Breast epithelium (tissue), 4 donors: ENCODE measurements around the gene DEGS1. TPM values are rescaled to one million over a fixed set of nuclear protein-coding genes. Genes with fewer than 3 reads are reported as not detected.

Experiments
- DNase-seq, 2 donors: peaks; one replicate each; pipeline ENCODE4 v3.0.0-alpha.2; 2019; ENCODE audit warnings: low spot score in 2 of 2
- H3K27ac ChIP-seq, 2 donors: fragments of 200-600 bp; sonication (generic) in 1 of 2; one replicate each; pipeline ENCODE4 v1.5.1; 2016 to 2019; ENCODE audit warnings: mild to moderate bottlenecking in 1 of 2
- H3K27me3 ChIP-seq, 2 donors: fragments of 200-600 bp; sonication (generic) in 1 of 2; one replicate each; pipeline versions ENCODE4 v1.5.1 to v1.6.0; 2017 to 2019; ENCODE audit warnings: control low read depth in 1 of 2, mild to moderate bottlenecking in 1 of 2
- H3K36me3 ChIP-seq: fragments of 200-600 bp; one replicate; pipeline ENCODE4 v1.5.1; 2019
- H3K4me1 ChIP-seq, 2 donors: fragments of 200-600 bp; sonication (generic); one replicate each; pipeline ENCODE4 v1.5.1; 2016 to 2019; ENCODE audit warnings: control low read depth in 1 of 2
- H3K4me3 ChIP-seq, 3 donors: fragments of 200-600 bp; sonication (generic); 1 replicate in 2 of 3; 2 replicates in 1 of 3; pipeline ENCODE4 v1.5.1; 2016 to 2019; ENCODE audit warnings: mild to moderate bottlenecking in 3 of 3, moderate library complexity in 2 of 3
- H3K9me3 ChIP-seq, 2 donors: fragments of 200-600 bp; sonication (generic) in 1 of 2; one replicate each; pipeline ENCODE4 v1.5.1; 2016 to 2019; ENCODE audit warnings: control low read depth in 1 of 2
- CTCF ChIP-seq, 3 donors: fragments of 450-650 bp; IDR thresholded peaks; one replicate each; pipeline ENCODE4 v1.5.1; 2016 to 2017; ENCODE audit warnings: antibody characterized with exemption in 3 of 3, mild to moderate bottlenecking in 3 of 3, moderate library complexity in 3 of 3
- POLR2A ChIP-seq: fragments of 450-650 bp; IDR thresholded peaks from one replicate; pipeline ENCODE4 v1.6.1; 2016; ENCODE audit warnings: antibody characterized with exemption, mild to moderate bottlenecking, moderate library complexity
- POLR2AphosphoS5 ChIP-seq, 3 donors: sonication (generic); formaldehyde crosslinking; IDR thresholded peaks; one replicate each; pipeline ENCODE4 v1.6.1; 2017; ENCODE audit warnings: antibody characterized with exemption in 3 of 3
- intact Hi-C: fragments of 100-400 bp; cut with DNase I; formaldehyde crosslinking; loops from one replicate; pipeline ENCODE4 v1.15.1; 2023; ENCODE audit warnings: low total_unique reads
- total RNA-seq, 3 donors: library from RNA; depleted of rRNA; stranded (reverse); fragments of >200 nt; gene quantifications; one replicate each; pipeline ENCODE4 v1.1.0, GENCODE V29; 2016

Gene DEGS1
- total RNA-seq, 3 donors from 2014 or later: 74.9 to 84.4 (median 81.0) TPM

GRCh38 chr1:224172229-224172628, 10.8 kb upstream of the DEGS1 start:
- Histone ChIP-seq H3K27ac (no peak overlapping the region), H3K27me3 (no peaks in the 10 kb centered on the region), H3K36me3 (no peaks in the 10 kb centered on the region), H3K4me3 (no peak overlapping the region), H3K4me1 (no peaks in the 10 kb centered on the region), H3K9me3 (no peaks in the 10 kb centered on the region)
- DNase-seq: no peak
- no peak for TF ChIP-seq POLR2AphosphoS5 (IDR thresholded peaks at IDR 0.05)
- TF ChIP-seq CTCF (IDR thresholded peaks at IDR 0.05): no peak
- TF ChIP-seq POLR2A: no peak
- intact Hi-C loops: no loop called here

- Histone ChIP-seq H3K36me3 (no peaks in the 10 kb centered on the region), H3K4me1 (no peaks in the 10 kb centered on the region), H3K9me3 (no peaks in the 10 kb centered on the region), H3K27ac (no peak overlapping the region), H3K4me3 (no peak overlapping the region), H3K27me3 (no peaks in the 10 kb centered on the region)
- no peak for DNase-seq
- TF ChIP-seq POLR2A (no peak), CTCF (IDR thresholded peaks at IDR 0.05) (no peak), POLR2AphosphoS5 (IDR thresholded peaks at IDR 0.05) (no peak)
- intact Hi-C loops: no loop called here
Observed at GRCh38 chr1:224173523-224173922, 9.5 kb upstream of the DEGS1 start.

- H3K4me3 ChIP-seq: peak overlapping the region in 2 of 3 donors; percentile 23 to 53
Observed at GRCh38 chr1:224175617-224176016, 7.4 kb upstream of the DEGS1 start.

GRCh38 chr1:224177356-224177999, 5.6 kb upstream of the DEGS1 start:
- Histone ChIP-seq H3K9me3 (no peaks in the 10 kb centered on the region), H3K4me1 (no peaks in the 10 kb centered on the region), H3K27me3 (no peaks in the 10 kb centered on the region), H3K27ac (no peak overlapping the region), H3K4me3 (no peak overlapping the region), H3K36me3 (no peaks in the 10 kb centered on the region)
- no peak for DNase-seq
- intact Hi-C loops: no loop called here
- TF ChIP-seq POLR2AphosphoS5 (IDR thresholded peaks at IDR 0.05): no peak
- TF ChIP-seq CTCF (IDR thresholded peaks at IDR 0.05): no peak
- TF ChIP-seq POLR2A: no peak

More at GRCh38 chr1:224175617-224176016, 7.4 kb upstream of the DEGS1 start:
- no peaks in the 10 kb centered on the region for H3K4me1 ChIP-seq
- intact Hi-C loops: no loop called here
- TF ChIP-seq POLR2A (no peak), CTCF (IDR thresholded peaks at IDR 0.05) (no peak), POLR2AphosphoS5 (IDR thresholded peaks at IDR 0.05) (no peak)
- H3K27ac ChIP-seq: no peak overlapping the region
- no peaks in the 10 kb centered on the region for H3K27me3 ChIP-seq
- no peaks in the 10 kb centered on the region for H3K36me3 ChIP-seq
- no peak for DNase-seq
- H3K9me3 ChIP-seq: no peaks in the 10 kb centered on the region

- H3K4me1 ChIP-seq: no peaks in the 10 kb centered on the region
- no peak for TF ChIP-seq POLR2AphosphoS5 (IDR thresholded peaks at IDR 0.05)
- no peak for TF ChIP-seq CTCF (IDR thresholded peaks at IDR 0.05)
- no peak for TF ChIP-seq POLR2A
- no peaks in the 10 kb centered on the region for H3K9me3 ChIP-seq
- no peaks in the 10 kb centered on the region for H3K36me3 ChIP-seq
- H3K4me3 ChIP-seq: no peak overlapping the region
- intact Hi-C loops: no loop called here
- no peak overlapping the region for H3K27ac ChIP-seq
- DNase-seq: no peak
- no peaks in the 10 kb centered on the region for H3K27me3 ChIP-seq
Observed at GRCh38 chr1:224178894-224179293, 4.1 kb upstream of the DEGS1 start.
